ENCODE results near the gene TNIP1.

GRCh38 chr5:151037561-151038411 is 43.0 kb downstream of the TNIP1 start:
- no peak for TF ChIP-seq CTCF (IDR thresholded peaks at IDR 0.05)
- no peak for TF ChIP-seq POLR2A (IDR thresholded peaks at IDR 0.05)

Measured in thyroid gland (tissue), 4 donors.